ENCODE results near the gene NFKBIB.

DNA sequence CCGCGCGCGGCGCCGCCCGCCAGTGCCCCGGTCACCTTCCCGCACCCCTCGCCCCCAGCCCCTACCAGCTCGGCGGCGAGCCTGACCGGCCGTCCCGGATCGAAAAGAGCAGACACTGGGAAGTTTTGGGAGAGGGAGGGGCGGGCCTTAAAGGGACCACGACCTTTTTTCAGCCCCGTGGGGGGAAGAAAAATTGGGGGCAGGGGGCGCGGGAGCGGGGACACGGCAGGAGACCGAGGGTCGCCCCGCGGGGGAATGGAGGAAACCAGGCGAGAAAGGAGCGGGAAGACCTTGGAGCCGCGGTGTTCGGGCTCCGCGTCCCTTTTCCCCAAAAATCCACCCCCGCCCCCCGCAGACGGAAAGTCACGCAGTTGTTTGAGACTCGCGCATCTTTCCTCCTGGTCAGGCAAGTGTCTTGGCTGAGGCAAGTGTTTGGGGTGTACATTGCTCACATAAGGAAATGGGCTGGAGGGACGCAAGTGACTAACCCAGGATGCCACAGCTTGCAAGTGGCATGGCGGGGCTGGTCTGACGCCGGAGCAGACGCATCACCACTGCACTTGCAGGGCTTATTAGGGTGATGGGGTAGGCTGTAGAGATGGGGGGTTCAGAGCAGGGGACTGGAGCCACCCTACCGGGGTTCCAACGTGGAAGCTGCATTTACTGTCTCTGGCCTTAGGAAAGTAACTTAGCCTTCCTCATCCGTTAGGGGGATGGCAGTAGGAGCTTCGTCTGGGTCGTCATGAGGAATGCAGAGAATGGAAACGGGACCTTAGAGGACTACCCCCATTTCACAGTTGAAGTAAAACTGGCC is 47.3 kb upstream of the NFKBIB start:
- TF ChIP-seq RFX5 (IDR thresholded peaks at IDR 0.05; ENCODE audit: low read length), result no peak
- TF ChIP-seq EP300 (IDR thresholded peaks at IDR 0.05; ENCODE audit: borderline replicate concordance in 1 of 2, low read depth in 1 of 2, low read length in 1 of 2), result peak in 1 of 2 experiments; percentile 6; a peak in 1 of 4 replicates
- TF ChIP-seq JUND (IDR thresholded peaks at IDR 0.05), result no peak
